ENCODE results near the gene OR6P1.

Gene OR6P1

GRCh38 chr1:158516966-158517365 lies 53.4 kb downstream of the OR6P1 start:
- DNase-seq (ENCODE audit: low read depth) = no peak

All from HS-5 (cell line).